Adipocyte (in vitro differentiated cells): ENCODE data around the gene FBXL20.

ENCODE experiments used
- DNase-seq: peaks from one replicate; pipeline ENCODE4 v3.0.0-alpha.2; 2015; ENCODE audit warnings: low read depth
- H3K27me3 ChIP-seq: replicated peaks from 2 replicates; pipeline ENCODE4 v1.7.0; 2013; ENCODE audit warnings: mild to moderate bottlenecking, low read length, moderate library complexity; ENCODE audit not compliant: control insufficient read depth, insufficient read depth
- H3K36me3 ChIP-seq: 2 replicates; pipeline ENCODE4 v1.7.0; 2013; ENCODE audit warnings: low read length, mild to moderate bottlenecking, moderate library complexity; ENCODE audit not compliant: control insufficient read depth, insufficient read depth, severe bottlenecking
- H3K4me1 ChIP-seq: 2 replicates; pipeline ENCODE4 v1.7.0; 2013; ENCODE audit warnings: mild to moderate bottlenecking, low read length, moderate library complexity; ENCODE audit not compliant: control insufficient read depth, insufficient read depth
- H3K4me3 ChIP-seq: 2 replicates; pipeline ENCODE4 v1.7.0; 2013; ENCODE audit warnings: mild to moderate bottlenecking, low read length, moderate library complexity
- H3K9ac ChIP-seq: 2 replicates; pipeline ENCODE4 v1.7.0; 2013; ENCODE audit warnings: mild to moderate bottlenecking, low read length, moderate library complexity
- H3K9me3 ChIP-seq: 2 replicates; pipeline ENCODE4 v1.7.0; 2013; ENCODE audit warnings: mild to moderate bottlenecking, low read length, moderate library complexity; ENCODE audit not compliant: control insufficient read depth

The FBXL20 gene

GRCh38 chr17:39210093-39210434 lies 191.4 kb downstream of the FBXL20 start:
- Histone ChIP-seq H3K36me3 (peaks cover 2% of the 10 kb centered on the region), H3K4me3 (peak overlapping the region; percentile 65), H3K27me3 (no peaks in the 10 kb centered on the region), H3K9me3 (no peaks in the 10 kb centered on the region), H3K9ac (no peak overlapping the region), H3K4me1 (peaks cover 18% of the 10 kb centered on the region)
- DNase-seq: no peak

- H3K36me3 ChIP-seq: peaks cover 8% of the 10 kb centered on the region
- peak overlapping the region; percentile 65 for H3K4me3 ChIP-seq
- H3K9ac ChIP-seq: peak overlapping the region; percentile 3
- peak; percentile 84 for DNase-seq
- H3K4me1 ChIP-seq: peaks cover 18% of the 10 kb centered on the region
- no peaks in the 10 kb centered on the region for H3K9me3 ChIP-seq
- no peaks in the 10 kb centered on the region for H3K27me3 ChIP-seq
Measured at GRCh38 chr17:39209317-39210092, 191.9 kb downstream of the FBXL20 start.

- peaks cover 18% of the 10 kb centered on the region for H3K4me1 ChIP-seq
- no peak overlapping the region for H3K9ac ChIP-seq
- DNase-seq: no peak
- H3K4me3 ChIP-seq: no peak overlapping the region
- H3K27me3 ChIP-seq: no peaks in the 10 kb centered on the region
- H3K9me3 ChIP-seq: no peaks in the 10 kb centered on the region
- H3K36me3 ChIP-seq: peaks cover 14% of the 10 kb centered on the region
Measured at GRCh38 chr17:39208893-39209292, 192.5 kb downstream of the FBXL20 start.

GRCh38 chr17:39208136-39208535 lies 193.3 kb downstream of the FBXL20 start:
- H3K27me3 ChIP-seq: no peaks in the 10 kb centered on the region

GRCh38 chr17:39205112-39205526 lies 196.3 kb downstream of the FBXL20 start:
- Histone ChIP-seq H3K4me3 (no peak overlapping the region), H3K27me3 (no peaks in the 10 kb centered on the region), H3K4me1 (peaks cover 38% of the 10 kb centered on the region), H3K9ac (no peak overlapping the region), H3K9me3 (no peaks in the 10 kb centered on the region), H3K36me3 (peaks cover 39% of the 10 kb centered on the region)
- DNase-seq: no peak

More at GRCh38 chr17:39208136-39208535, 193.3 kb downstream of the FBXL20 start:
- H3K9ac ChIP-seq: no peak overlapping the region
- H3K36me3 ChIP-seq: peaks cover 22% of the 10 kb centered on the region
- peaks cover 18% of the 10 kb centered on the region for H3K4me1 ChIP-seq
- no peak for DNase-seq
- no peak overlapping the region for H3K4me3 ChIP-seq
- H3K9me3 ChIP-seq: no peaks in the 10 kb centered on the region

GRCh38 chr17:39204245-39204644 lies 197.2 kb downstream of the FBXL20 start:
- Histone ChIP-seq H3K36me3 (peaks cover 39% of the 10 kb centered on the region), H3K4me1 (peaks cover 31% of the 10 kb centered on the region)
- no peak for DNase-seq

More at GRCh38 chr17:39204245-39204644, 197.2 kb downstream of the FBXL20 start:
- H3K9ac ChIP-seq: no peak overlapping the region
- H3K9me3 ChIP-seq: no peaks in the 10 kb centered on the region
- H3K4me3 ChIP-seq: no peak overlapping the region
- no peaks in the 10 kb centered on the region for H3K27me3 ChIP-seq
